Skeletal muscle satellite cell (primary cell): ENCODE data around the gene TFAP2A. TPM values are rescaled to one million over a fixed set of nuclear protein-coding genes. Genes with fewer than 3 reads are reported as not detected.

Experiments
- H3K27me3 ChIP-seq: 2 replicates; pipeline ENCODE4 v1.7.0; 2013; ENCODE audit warnings: low read length; ENCODE audit not compliant: control insufficient read depth, insufficient read depth
- H3K36me3 ChIP-seq: 2 replicates; pipeline ENCODE4 v1.7.0; 2013; ENCODE audit warnings: mild to moderate bottlenecking, control low read depth, low read length; ENCODE audit not compliant: insufficient read depth
- H3K4me1 ChIP-seq: 2 replicates; pipeline ENCODE4 v1.7.0; 2013; ENCODE audit warnings: low read length; ENCODE audit not compliant: control insufficient read depth, insufficient read depth
- H3K4me2 ChIP-seq: 2 replicates; pipeline ENCODE4 v1.7.0; 2013; ENCODE audit warnings: mild to moderate bottlenecking, low read length
- H3K4me3 ChIP-seq: 2 replicates; pipeline ENCODE4 v1.7.0; 2013; ENCODE audit warnings: low read length
- H3K9ac ChIP-seq: 2 replicates; pipeline ENCODE4 v1.7.0; 2013; ENCODE audit warnings: mild to moderate bottlenecking, low read depth, low read length, moderate library complexity
- H3K9me3 ChIP-seq: replicated peaks from 2 replicates; pipeline ENCODE4 v1.7.0; 2013; ENCODE audit warnings: mild to moderate bottlenecking, control low read depth, low read length
- total RNA-seq: library from RNA; depleted of rRNA; stranded (reverse); fragments of >200 nt; gene quantifications from 2 replicates; pipeline ENCODE4 v1.2.3, GENCODE V29; 2012; rRNA removed

Gene TFAP2A
- total RNA-seq: 0.25 TPM in 1 of 2 replicates, not detected in the other

DNA sequence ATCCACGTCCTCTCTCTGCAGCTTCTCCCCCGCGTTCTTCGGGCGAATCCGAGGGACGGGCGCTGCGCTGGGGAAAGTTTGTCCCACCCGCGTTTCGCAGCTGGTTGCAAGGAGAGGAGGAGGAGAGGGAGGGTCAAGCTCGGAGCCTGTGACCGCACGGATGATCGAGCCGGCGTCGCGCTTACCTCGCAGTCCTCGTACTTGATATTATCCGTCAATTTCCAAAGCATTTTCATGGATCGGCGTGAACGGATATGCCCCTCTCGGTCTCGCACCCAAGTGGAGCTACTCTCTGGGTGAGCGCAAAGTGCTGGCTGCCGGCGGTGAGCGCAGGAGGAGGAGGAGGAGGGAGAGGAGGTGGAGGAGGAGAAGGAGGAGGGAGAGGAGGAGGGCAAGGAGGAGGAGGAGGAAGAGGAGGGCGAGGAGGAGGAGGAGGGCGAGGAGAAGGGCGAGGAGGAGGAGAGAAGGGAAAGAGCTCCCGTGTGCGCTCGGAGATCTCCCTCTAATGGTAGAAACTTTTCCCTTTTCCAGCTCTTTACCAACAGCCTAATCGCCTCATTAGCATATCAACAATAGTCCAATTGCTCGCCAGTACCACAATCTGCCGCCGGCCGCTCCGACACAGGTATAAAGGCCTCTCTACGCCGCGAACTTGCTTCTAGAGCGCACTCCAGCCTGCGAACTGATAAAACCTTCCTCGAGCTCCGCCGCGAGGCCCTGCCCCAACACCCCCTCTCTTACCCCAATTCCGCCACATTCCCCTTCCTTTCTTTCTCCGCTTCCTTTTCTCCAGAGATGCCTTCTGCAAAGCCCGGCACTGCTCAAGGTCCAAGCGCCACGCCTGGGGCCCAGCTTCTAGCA lies at the start of gene TFAP2A:
Gene TFAP2A, minus strand, starts transcription at position 319 of the 861 bp plus-strand sequence. Its CDS starts 83 bp downstream, at position 236.
- H3K9ac ChIP-seq: no peak within 1 kb of the TSS
- no peaks in the 10 kb centered on the region for H3K36me3 ChIP-seq
- H3K27me3 ChIP-seq: peaks cover 95% of the 10 kb centered on the region
- H3K4me2 ChIP-seq: peak within 1 kb of the TSS; percentile 92
- peak within 1 kb of the TSS; percentile 54 for H3K4me3 ChIP-seq
- H3K4me1 ChIP-seq: peaks cover 30% of the 10 kb centered on the region
- H3K9me3 ChIP-seq: no peaks in the 10 kb centered on the region

DNA sequence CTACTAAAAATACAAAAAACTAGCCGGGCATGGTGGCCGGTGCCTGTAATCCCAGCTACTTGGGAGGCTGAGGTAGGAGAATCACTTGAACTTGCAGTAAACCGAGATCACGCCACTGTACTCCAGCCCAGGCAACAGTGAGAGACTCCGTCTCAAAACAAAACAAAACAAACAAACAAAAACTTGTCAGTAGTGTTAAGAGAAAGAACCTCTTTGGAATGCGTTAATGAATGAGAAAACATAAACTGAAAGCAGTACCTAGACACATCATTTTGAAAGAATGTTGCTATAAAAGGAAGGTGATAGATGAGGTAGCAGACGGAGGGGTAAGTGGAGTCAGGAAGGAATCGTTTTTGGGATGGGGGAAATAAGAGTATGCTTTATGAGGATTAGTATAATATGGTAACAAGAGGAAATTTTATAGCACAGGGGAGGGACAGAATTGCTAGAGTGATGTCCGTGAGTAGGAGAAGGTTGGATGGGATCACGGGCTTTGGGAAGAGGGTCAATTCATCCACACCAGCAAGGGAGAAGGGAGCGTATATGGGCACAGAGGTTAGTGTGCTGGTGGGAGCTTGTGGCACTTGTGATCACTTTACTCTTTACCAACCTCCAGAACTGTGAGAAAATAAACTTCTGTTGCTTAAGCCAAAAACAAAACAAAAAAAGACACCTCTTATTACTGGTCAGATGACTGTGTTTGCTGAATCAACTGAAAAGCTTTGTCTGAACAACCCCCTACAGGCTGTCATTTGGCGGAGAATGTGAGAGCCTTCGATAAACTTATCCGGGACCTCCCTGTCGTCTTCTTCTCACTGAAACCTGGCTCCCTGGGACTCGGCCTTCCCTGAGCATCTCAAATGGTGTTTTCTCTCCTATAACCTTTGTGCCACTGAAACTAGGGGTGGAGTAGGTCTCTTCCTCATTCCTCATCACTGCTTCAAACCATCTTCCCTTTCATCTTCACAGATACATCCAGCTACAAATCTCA lies 48.9 kb upstream of the TFAP2A start:
- no peak overlapping the region for H3K9ac ChIP-seq
- no peak overlapping the region for H3K4me2 ChIP-seq
- H3K4me1 ChIP-seq: no peaks in the 10 kb centered on the region
- no peaks in the 10 kb centered on the region for H3K27me3 ChIP-seq
- H3K36me3 ChIP-seq: no peaks in the 10 kb centered on the region
- no peak overlapping the region for H3K4me3 ChIP-seq
- no peaks in the 10 kb centered on the region for H3K9me3 ChIP-seq

DNA sequence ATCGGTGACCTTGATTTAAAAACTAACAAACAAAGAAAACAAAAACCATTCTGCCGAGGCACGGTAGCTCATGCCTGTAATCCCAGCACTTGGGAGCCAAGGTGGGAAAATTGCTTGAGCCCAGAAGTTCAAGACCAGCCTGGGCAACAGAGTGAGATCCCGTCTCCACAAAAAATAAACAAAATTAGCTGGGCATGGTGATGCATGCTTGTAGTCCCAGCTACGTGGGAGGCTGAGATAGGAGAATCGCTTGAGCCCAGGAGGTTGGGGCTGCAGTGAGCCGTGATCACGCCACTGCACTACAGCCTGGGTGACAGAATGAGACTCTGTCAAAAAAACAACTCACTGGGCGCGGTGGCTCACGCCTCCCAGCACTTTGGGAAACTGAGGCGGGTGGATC lies 48.2 kb upstream of the TFAP2A start:
- Histone ChIP-seq H3K4me3 (no peak overlapping the region), H3K27me3 (no peaks in the 10 kb centered on the region), H3K9me3 (no peaks in the 10 kb centered on the region), H3K36me3 (no peaks in the 10 kb centered on the region), H3K4me2 (no peak overlapping the region), H3K9ac (no peak overlapping the region), H3K4me1 (no peaks in the 10 kb centered on the region)

- H3K9ac ChIP-seq: no peak overlapping the region
- no peak overlapping the region for H3K4me2 ChIP-seq
- H3K4me1 ChIP-seq: no peaks in the 10 kb centered on the region
- H3K27me3 ChIP-seq: no peaks in the 10 kb centered on the region
- no peaks in the 10 kb centered on the region for H3K36me3 ChIP-seq
- no peak overlapping the region for H3K4me3 ChIP-seq
- no peaks in the 10 kb centered on the region for H3K9me3 ChIP-seq
These were observed 47.0 kb upstream of the TFAP2A start for GRCh38 chr6:10461850-10462249.

- no peaks in the 10 kb centered on the region for H3K36me3 ChIP-seq
- H3K9ac ChIP-seq: no peak overlapping the region
- H3K4me2 ChIP-seq: no peak overlapping the region
- H3K9me3 ChIP-seq: no peaks in the 10 kb centered on the region
- no peak overlapping the region for H3K4me3 ChIP-seq
- no peaks in the 10 kb centered on the region for H3K4me1 ChIP-seq
- H3K27me3 ChIP-seq: no peaks in the 10 kb centered on the region
These were observed 45.2 kb upstream of the TFAP2A start for GRCh38 chr6:10460096-10460495.

DNA sequence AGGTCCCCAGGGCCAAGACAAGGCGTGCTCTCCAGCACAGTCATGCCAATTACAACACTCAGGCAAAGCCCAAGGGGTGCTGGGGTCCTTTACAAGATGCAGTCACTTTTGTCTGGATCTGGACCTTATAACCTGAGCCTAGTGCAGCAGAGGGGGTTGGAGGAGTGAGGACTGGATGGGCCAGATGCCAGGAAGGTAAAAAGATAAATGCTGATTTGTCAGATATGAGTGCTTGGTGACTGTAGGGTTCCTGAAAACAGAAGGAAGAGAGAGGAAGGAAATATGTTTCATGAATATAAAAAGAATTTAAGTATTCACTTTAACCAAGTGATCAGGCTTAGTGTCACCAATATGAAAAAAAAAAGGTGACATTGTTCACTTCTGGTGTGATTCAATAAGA lies 43.4 kb upstream of the TFAP2A start:
- no peaks in the 10 kb centered on the region for H3K27me3 ChIP-seq
- H3K36me3 ChIP-seq: no peaks in the 10 kb centered on the region
- H3K4me1 ChIP-seq: peaks cover 4% of the 10 kb centered on the region
- no peaks in the 10 kb centered on the region for H3K9me3 ChIP-seq
- H3K9ac ChIP-seq: no peak overlapping the region
- H3K4me2 ChIP-seq: no peak overlapping the region
- H3K4me3 ChIP-seq: no peak overlapping the region

DNA sequence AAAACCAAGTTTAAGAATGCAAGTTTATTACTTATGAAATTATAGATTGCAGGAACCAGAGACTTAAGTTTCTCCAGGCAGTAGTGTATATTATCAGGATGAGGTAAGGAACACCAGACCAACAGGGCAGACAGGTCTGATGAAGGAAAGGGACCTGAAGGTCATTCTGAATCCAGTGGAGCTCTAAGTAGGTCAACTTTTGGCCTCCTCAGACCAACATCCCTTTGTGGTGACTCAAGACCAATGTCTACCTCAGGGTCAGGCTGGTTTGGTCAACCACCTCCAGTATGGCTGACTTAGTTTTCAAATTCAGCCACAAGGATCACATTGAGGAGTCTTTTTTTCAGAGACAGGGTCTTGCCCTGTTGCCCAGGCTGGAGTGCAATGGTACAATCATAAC lies 38.7 kb upstream of the TFAP2A start:
- Histone ChIP-seq H3K36me3 (no peaks in the 10 kb centered on the region), H3K4me1 (peaks cover 42% of the 10 kb centered on the region), H3K9me3 (no peaks in the 10 kb centered on the region), H3K9ac (no peak overlapping the region), H3K4me3 (no peak overlapping the region), H3K27me3 (no peaks in the 10 kb centered on the region), H3K4me2 (no peak overlapping the region)

DNA sequence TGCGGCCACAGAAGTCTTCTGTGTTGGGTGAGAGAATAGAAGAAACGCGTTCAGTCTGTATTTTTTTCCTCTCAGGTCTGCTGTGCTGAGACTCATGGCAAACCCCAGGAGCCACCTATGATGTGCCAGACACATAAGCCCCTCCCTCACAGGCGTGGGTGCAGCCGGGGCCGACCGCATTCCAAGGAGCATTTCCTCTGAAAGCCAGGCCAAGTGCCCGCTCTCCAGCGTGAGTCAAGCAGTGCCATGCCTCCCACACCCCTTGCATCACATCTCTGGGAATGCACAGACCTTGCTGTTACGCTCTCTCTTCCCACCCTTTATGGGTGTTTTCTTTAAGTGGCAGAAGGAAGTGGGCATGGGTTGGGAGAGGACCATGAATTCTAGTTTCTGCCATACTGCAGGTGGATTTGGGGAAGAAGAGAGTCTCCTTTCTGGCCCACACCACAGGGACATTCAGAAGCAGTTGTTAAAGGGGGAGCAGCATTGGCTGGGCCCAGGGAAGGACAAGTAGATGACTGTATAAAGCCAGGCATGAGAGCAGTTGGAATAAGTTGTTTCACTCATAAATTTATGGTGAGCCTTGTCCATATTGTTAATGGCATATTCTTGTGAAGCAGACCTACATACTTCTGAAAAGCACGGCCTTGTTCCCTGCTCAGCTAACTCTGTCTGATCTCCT lies 37.1 kb upstream of the TFAP2A start:
- no peaks in the 10 kb centered on the region for H3K36me3 ChIP-seq
- H3K4me2 ChIP-seq: peak overlapping the region; percentile 62
- H3K9ac ChIP-seq: peak overlapping the region; percentile 51
- H3K9me3 ChIP-seq: no peaks in the 10 kb centered on the region
- H3K4me1 ChIP-seq: peaks cover 42% of the 10 kb centered on the region
- H3K4me3 ChIP-seq: no peak overlapping the region
- H3K27me3 ChIP-seq: no peaks in the 10 kb centered on the region

GRCh38 chr6:10451394-10451793 lies 36.5 kb upstream of the TFAP2A start:
- Histone ChIP-seq H3K9ac (peak overlapping the region; percentile 51), H3K9me3 (no peaks in the 10 kb centered on the region), H3K4me3 (no peak overlapping the region), H3K4me1 (peaks cover 42% of the 10 kb centered on the region), H3K4me2 (peak overlapping the region; percentile 62), H3K36me3 (no peaks in the 10 kb centered on the region), H3K27me3 (no peaks in the 10 kb centered on the region)

DNA sequence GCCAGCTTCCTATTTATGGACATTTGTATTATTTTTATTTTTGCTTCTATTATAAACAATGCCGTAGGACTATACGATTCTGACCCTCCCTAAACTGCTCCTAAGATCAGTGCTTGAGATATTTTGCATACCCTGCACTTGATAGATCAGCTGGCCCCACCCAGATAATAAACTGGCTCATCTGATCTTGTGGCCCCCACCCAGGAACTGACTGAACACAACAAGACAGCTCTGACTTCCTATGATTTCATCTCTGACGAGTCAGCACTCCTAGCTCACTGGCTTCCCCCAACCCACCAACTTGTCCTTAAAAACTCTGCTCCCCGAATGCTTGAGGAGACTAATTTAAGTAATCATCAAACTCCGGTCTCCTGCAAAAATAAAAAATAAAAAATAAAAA lies 34.9 kb upstream of the TFAP2A start:
- Histone ChIP-seq H3K27me3 (no peaks in the 10 kb centered on the region), H3K9ac (no peak overlapping the region), H3K4me1 (peaks cover 42% of the 10 kb centered on the region), H3K4me2 (no peak overlapping the region), H3K36me3 (no peaks in the 10 kb centered on the region), H3K4me3 (no peak overlapping the region), H3K9me3 (no peaks in the 10 kb centered on the region)

GRCh38 chr6:10448096-10448495 lies 33.2 kb upstream of the TFAP2A start:
- Histone ChIP-seq H3K9ac (no peak overlapping the region), H3K4me1 (peaks cover 37% of the 10 kb centered on the region), H3K27me3 (no peaks in the 10 kb centered on the region), H3K4me2 (no peak overlapping the region), H3K36me3 (no peaks in the 10 kb centered on the region), H3K4me3 (no peak overlapping the region), H3K9me3 (no peaks in the 10 kb centered on the region)
